Mesodermal cell (in vitro differentiated cells): ENCODE data around the gene UROD.

ENCODE experiments used
- H3K27ac ChIP-seq: 2 replicates; pipeline ENCODE4 v1.7.0; 2013; ENCODE audit warnings: mild to moderate bottlenecking, low read depth, low read length, moderate library complexity; ENCODE audit not compliant: severe bottlenecking
- H3K36me3 ChIP-seq: 2 replicates; pipeline ENCODE4 v1.7.1; 2013; ENCODE audit warnings: mild to moderate bottlenecking, low read length, moderate library complexity; ENCODE audit not compliant: control insufficient read depth, insufficient read depth
- H3K4me1 ChIP-seq: one replicate; pipeline ENCODE4 v1.7.1; 2013; ENCODE audit warnings: mild to moderate bottlenecking, low read length; ENCODE audit not compliant: insufficient read depth, control insufficient read depth, poor library complexity, severe bottlenecking
- H3K4me3 ChIP-seq: 2 replicates; pipeline ENCODE4 v1.7.0; 2013; ENCODE audit warnings: low read length, control low read depth, mild to moderate bottlenecking; ENCODE audit not compliant: insufficient read depth, poor library complexity, severe bottlenecking; ENCODE audit errors: extremely low read depth
- H3K9me3 ChIP-seq: 2 replicates; pipeline ENCODE4 v1.7.1; 2013; ENCODE audit warnings: mild to moderate bottlenecking, low read length, moderate library complexity; ENCODE audit not compliant: control insufficient read depth
- WGBS, 2 experiments: methylation state at CpG; one replicate each; pipeline ENCODE4 v1.1.5; 2013; ENCODE audit warnings: missing lambda C conversion rate in 2 of 2; ENCODE audit not compliant: insufficient coverage in 2 of 2; 5-methylcytosine and 5-hydroxymethylcytosine counted together

The UROD gene

GRCh38 chr1:45016767-45017166 is 4.7 kb downstream of the UROD start:
- no peak overlapping the region for H3K4me3 ChIP-seq
- H3K27ac ChIP-seq: no peak overlapping the region
- no peaks in the 10 kb centered on the region for H3K9me3 ChIP-seq
- peaks cover 18% of the 10 kb centered on the region for H3K36me3 ChIP-seq
- peaks cover under 1% of the 10 kb centered on the region for H3K4me1 ChIP-seq
- 90 to 92% methylated on average over 4 to 6 of the region's 6 CpGs for WGBS, 2 experiments

GRCh38 chr1:45018599-45019230 is 6.7 kb downstream of the UROD start:
- H3K4me3 ChIP-seq: no peak overlapping the region
- no peak overlapping the region for H3K27ac ChIP-seq
- H3K4me1 ChIP-seq: no peaks in the 10 kb centered on the region
- H3K9me3 ChIP-seq: no peaks in the 10 kb centered on the region
- peaks cover 15% of the 10 kb centered on the region for H3K36me3 ChIP-seq
- 78 to 89% methylated on average over 13 to 15 of the region's 16 CpGs for WGBS, 2 experiments

- no CpG with 5 or more reads among the region's 1 CpG for WGBS, 2 experiments
Measured at GRCh38 chr1:45023663-45024062, 11.6 kb downstream of the UROD start.

GRCh38 chr1:45026446-45026845 is 14.4 kb downstream of the UROD start:
- no CpG with 5 or more reads among the region's 1 CpG for WGBS, 2 experiments
- Histone ChIP-seq H3K27ac (no peak overlapping the region), H3K36me3 (no peaks in the 10 kb centered on the region), H3K4me1 (no peaks in the 10 kb centered on the region), H3K4me3 (no peak overlapping the region), H3K9me3 (no peaks in the 10 kb centered on the region)

More at GRCh38 chr1:45023663-45024062, 11.6 kb downstream of the UROD start:
- Histone ChIP-seq H3K36me3 (no peaks in the 10 kb centered on the region), H3K4me3 (no peak overlapping the region), H3K27ac (no peak overlapping the region), H3K4me1 (no peaks in the 10 kb centered on the region), H3K9me3 (no peaks in the 10 kb centered on the region)

- WGBS, 2 experiments: no CpG with 5 or more reads among the region's 2 CpGs
Measured at GRCh38 chr1:45032837-45033236, 20.8 kb downstream of the UROD start.

GRCh38 chr1:45033356-45033755 is 21.3 kb downstream of the UROD start:
- H3K27ac ChIP-seq: no peak overlapping the region
- H3K36me3 ChIP-seq: no peaks in the 10 kb centered on the region
- no CpG with 5 or more reads among the region's 1 CpG for WGBS, 2 experiments

More at GRCh38 chr1:45032837-45033236, 20.8 kb downstream of the UROD start:
- H3K27ac ChIP-seq: no peak overlapping the region
- no peaks in the 10 kb centered on the region for H3K9me3 ChIP-seq
- H3K4me1 ChIP-seq: no peaks in the 10 kb centered on the region
- H3K4me3 ChIP-seq: no peak overlapping the region
- H3K36me3 ChIP-seq: no peaks in the 10 kb centered on the region

GRCh38 chr1:45035631-45036301 is 23.7 kb downstream of the UROD start:
- no peak overlapping the region for H3K27ac ChIP-seq
- H3K4me1 ChIP-seq: no peaks in the 10 kb centered on the region
- H3K9me3 ChIP-seq: no peaks in the 10 kb centered on the region
- WGBS, 2 experiments: 93 to 97% methylated on average over 6 to 7 of the region's 7 CpGs
- no peak overlapping the region for H3K4me3 ChIP-seq
- no peaks in the 10 kb centered on the region for H3K36me3 ChIP-seq

More at GRCh38 chr1:45033356-45033755, 21.3 kb downstream of the UROD start:
- Histone ChIP-seq H3K4me1 (no peaks in the 10 kb centered on the region), H3K9me3 (no peaks in the 10 kb centered on the region), H3K4me3 (no peak overlapping the region)

GRCh38 chr1:45037456-45037855 is 25.4 kb downstream of the UROD start:
- H3K4me3 ChIP-seq: no peak overlapping the region
- no peaks in the 10 kb centered on the region for H3K36me3 ChIP-seq
- no peaks in the 10 kb centered on the region for H3K4me1 ChIP-seq
- no peak overlapping the region for H3K27ac ChIP-seq
- no peaks in the 10 kb centered on the region for H3K9me3 ChIP-seq

- H3K9me3 ChIP-seq: no peaks in the 10 kb centered on the region
- no peaks in the 10 kb centered on the region for H3K4me1 ChIP-seq
- H3K4me3 ChIP-seq: no peak overlapping the region
- no peaks in the 10 kb centered on the region for H3K36me3 ChIP-seq
- WGBS, 2 experiments: no CpG with 5 or more reads among the region's 2 CpGs
- no peak overlapping the region for H3K27ac ChIP-seq
Measured at GRCh38 chr1:45038240-45038639, 26.2 kb downstream of the UROD start.

GRCh38 chr1:45038661-45039364 is 26.8 kb downstream of the UROD start:
- Histone ChIP-seq H3K4me1 (no peaks in the 10 kb centered on the region), H3K9me3 (no peaks in the 10 kb centered on the region), H3K27ac (no peak overlapping the region), H3K36me3 (no peaks in the 10 kb centered on the region), H3K4me3 (no peak overlapping the region)
- 92% methylated on average over 5 to 8 of the region's 8 CpGs for WGBS, 2 experiments

- no peak overlapping the region for H3K27ac ChIP-seq
- H3K4me3 ChIP-seq: no peak overlapping the region
- H3K9me3 ChIP-seq: no peaks in the 10 kb centered on the region
- H3K4me1 ChIP-seq: no peaks in the 10 kb centered on the region
- WGBS, 2 experiments: 100% methylated on average over 2 to 4 of the region's 5 CpGs
- H3K36me3 ChIP-seq: no peaks in the 10 kb centered on the region
Measured at GRCh38 chr1:45040297-45040696, 28.2 kb downstream of the UROD start.
